ENCODE measurements around the gene FOXF2.

- TF ChIP-seq POLR2A (IDR thresholded peaks at IDR 0.05; ENCODE audit: low read length) (no peak), GATA1 (IDR thresholded peaks at IDR 0.05; ENCODE audit: low read depth, low read length) (no peak)
Observed at GRCh38 chr6:1402369-1402768, 13.0 kb downstream of the FOXF2 start.

Measured in erythroblast (primary cell).